BJ (cell line): ENCODE measurements around the gene CCDC141. TPM values are rescaled to one million over a fixed set of nuclear protein-coding genes. Genes with fewer than 3 reads are reported as not detected.

Experiments used
- CTCF ChIA-PET: fragments of 350-600 bp; formaldehyde crosslinking; extraction: SDS; loops from one replicate; lab custom pipeline; 2021; ENCODE audit warnings: antibody characterized with exemption, inconsistent platforms; lab: Yijun Ruan, JAX
- POLR2A ChIA-PET: fragments of 300-600 bp; sonication (Branson Sonifier 250); formaldehyde crosslinking; extraction: SDS; loops from one replicate; lab custom pipeline; 2021; ENCODE audit warnings: antibody characterized with exemption; lab: Charles Lee
- DNase-seq: peaks from one replicate; pipeline ENCODE4 v3.0.0-alpha.2; 2011; ENCODE audit warnings: low read depth
- H3K27me3 ChIP-seq: 2 replicates; pipeline ENCODE4 v1.6.0; 2011; ENCODE audit warnings: low read length; ENCODE audit not compliant: control insufficient read depth, insufficient read depth
- H3K36me3 ChIP-seq: 2 replicates; pipeline ENCODE4 v1.5.1; 2011; ENCODE audit warnings: low read length; ENCODE audit not compliant: control insufficient read depth, insufficient read depth
- H3K4me3 ChIP-seq: 2 replicates; pipeline ENCODE4 v1.5.1; 2011; ENCODE audit warnings: low read depth, mild to moderate bottlenecking, control low read depth, low read length
- polyA plus RNA-seq: library from polyadenylated mRNA; depleted of rRNA; stranded (reverse); fragments of >200 nt; gene quantifications from 2 replicates; pipeline ENCODE4 v1.2.3, GENCODE V29; 2011
- TF ChIP-seq, protein P1 (sequence below): IDR thresholded peaks from 2 replicates; pipeline ENCODE4 v1.5.1; 2011; ENCODE audit warnings: low read depth, mild to moderate bottlenecking, control low read depth, inconsistent platforms, low read length, moderate library complexity; ENCODE audit not compliant: insufficient read depth

CCDC141 gene
- polyA plus RNA-seq, 1 experiment: not detected

DNA sequence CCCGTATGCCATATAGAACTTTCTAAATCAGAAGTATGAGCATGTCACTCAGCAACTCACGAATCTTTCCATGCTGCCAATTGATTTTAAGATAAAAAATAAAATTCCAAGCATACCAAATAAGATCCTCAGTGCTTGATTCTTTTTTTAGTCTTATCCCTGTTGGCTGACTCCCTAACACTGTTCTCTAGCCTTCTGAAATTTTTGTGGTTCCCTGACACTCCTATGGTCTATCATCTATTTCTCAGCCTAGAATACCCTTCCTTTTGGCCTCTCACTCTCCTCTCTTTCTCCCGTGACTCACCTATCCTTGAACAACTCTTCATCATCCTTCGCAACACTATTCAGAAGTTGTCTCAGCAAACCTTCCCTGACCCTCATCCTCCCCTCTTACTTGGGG is 50.5 kb downstream of the CCDC141 start:
- TF ChIP-seq, protein P1, sequence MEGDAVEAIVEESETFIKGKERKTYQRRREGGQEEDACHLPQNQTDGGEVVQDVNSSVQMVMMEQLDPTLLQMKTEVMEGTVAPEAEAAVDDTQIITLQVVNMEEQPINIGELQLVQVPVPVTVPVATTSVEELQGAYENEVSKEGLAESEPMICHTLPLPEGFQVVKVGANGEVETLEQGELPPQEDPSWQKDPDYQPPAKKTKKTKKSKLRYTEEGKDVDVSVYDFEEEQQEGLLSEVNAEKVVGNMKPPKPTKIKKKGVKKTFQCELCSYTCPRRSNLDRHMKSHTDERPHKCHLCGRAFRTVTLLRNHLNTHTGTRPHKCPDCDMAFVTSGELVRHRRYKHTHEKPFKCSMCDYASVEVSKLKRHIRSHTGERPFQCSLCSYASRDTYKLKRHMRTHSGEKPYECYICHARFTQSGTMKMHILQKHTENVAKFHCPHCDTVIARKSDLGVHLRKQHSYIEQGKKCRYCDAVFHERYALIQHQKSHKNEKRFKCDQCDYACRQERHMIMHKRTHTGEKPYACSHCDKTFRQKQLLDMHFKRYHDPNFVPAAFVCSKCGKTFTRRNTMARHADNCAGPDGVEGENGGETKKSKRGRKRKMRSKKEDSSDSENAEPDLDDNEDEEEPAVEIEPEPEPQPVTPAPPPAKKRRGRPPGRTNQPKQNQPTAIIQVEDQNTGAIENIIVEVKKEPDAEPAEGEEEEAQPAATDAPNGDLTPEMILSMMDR: no peak
- ChIA-PET CTCF (no interaction called here), POLR2A (no interaction called here)
- no peak overlapping the region for H3K4me3 ChIP-seq
- H3K36me3 ChIP-seq: no peaks in the 10 kb centered on the region
- no peaks in the 10 kb centered on the region for H3K27me3 ChIP-seq
- no peak for DNase-seq

DNA sequence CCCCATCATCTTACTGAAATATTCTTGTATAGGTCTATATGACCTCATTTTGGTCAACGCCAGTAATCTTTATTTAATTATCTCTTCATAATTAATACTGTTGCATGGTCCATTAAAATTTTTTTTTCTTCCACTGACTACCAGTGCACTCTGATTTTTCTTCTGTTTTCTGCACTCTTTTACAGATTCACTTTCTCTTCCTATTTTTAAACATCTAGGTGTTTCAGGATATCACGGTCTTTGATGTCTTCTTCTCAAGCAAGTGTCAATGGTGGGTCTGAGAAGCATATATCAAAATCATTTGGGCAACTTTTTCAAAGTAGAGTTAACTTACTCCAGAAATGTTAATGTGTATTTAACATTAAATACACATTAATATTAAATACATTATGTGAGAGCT is 51.4 kb downstream of the CCDC141 start:
- Histone ChIP-seq H3K4me3 (no peak overlapping the region), H3K27me3 (no peaks in the 10 kb centered on the region), H3K36me3 (no peaks in the 10 kb centered on the region)
- POLR2A ChIA-PET: no interaction called here
- CTCF ChIA-PET: no interaction called here
- DNase-seq: no peak
- TF ChIP-seq, protein P1: no peak

DNA sequence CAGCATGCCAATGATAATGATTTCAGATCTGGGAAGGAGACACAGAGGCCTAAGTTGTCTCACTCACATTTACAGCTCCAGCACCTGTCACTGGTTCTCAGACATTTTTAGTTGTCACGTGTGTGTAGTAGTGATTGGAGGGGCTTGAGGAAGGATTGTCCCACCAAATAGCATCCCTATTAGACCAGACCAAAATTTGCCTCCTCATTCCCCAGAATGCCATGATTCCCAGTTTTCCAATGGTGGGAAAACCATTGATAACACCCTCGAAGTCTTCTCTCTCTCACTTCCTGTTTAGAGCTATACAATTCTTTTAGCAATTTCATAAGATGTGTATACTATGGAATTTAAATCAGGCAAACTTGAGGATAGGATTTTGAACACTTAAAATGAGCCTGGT is 52.5 kb downstream of the CCDC141 start:
- TF ChIP-seq, protein P1: no peak
- ChIA-PET POLR2A (no interaction called here), CTCF (no interaction called here)
- H3K27me3 ChIP-seq: no peaks in the 10 kb centered on the region
- no peak for DNase-seq
- H3K36me3 ChIP-seq: no peaks in the 10 kb centered on the region
- H3K4me3 ChIP-seq: no peak overlapping the region

DNA sequence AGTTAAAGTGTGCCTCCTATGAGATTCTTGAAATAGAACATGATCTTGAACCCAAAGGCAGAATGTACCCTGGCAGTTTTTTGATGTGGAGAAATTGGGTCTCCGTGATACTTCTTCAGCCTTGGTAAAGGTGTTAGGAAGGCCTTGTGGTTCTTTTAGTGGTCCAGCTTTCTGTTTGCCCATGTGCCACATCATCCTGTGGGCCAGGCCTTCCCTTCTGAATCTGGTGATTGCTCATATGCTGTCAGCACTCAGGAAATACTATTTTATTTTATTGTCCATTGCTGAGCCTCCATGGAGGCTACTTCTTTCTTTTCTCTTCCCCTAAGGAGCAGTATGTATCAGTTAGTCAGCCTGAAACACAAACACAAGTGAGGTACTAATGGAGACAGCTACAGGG is 52.9 kb downstream of the CCDC141 start:
- no peak for DNase-seq
- Histone ChIP-seq H3K4me3 (no peak overlapping the region), H3K27me3 (no peaks in the 10 kb centered on the region), H3K36me3 (no peaks in the 10 kb centered on the region)
- CTCF ChIA-PET: no interaction called here
- POLR2A ChIA-PET: no interaction called here
- TF ChIP-seq, protein P1: no peak

DNA sequence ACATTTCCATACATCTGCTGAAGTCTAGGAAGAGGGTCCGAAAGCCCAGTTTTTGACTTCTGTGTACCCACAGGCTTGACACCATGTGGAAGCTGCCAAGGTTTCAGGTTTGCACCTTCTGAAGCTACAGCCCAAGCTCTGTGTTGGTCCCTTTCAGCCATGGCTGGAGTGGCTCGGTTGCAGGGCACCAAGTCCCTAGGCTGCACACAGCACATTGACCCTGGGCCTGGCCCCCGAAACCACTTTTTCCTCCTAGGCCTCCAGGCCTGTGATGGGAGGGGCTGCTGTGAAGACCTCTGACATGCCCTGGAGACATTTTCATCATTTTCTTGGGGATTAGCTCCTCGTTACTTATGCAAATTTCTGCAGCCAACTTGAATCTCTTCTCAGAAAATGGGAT is 55.7 kb downstream of the CCDC141 start:
- POLR2A ChIA-PET: no interaction called here
- DNase-seq: no peak
- H3K27me3 ChIP-seq: no peaks in the 10 kb centered on the region
- H3K36me3 ChIP-seq: no peaks in the 10 kb centered on the region
- TF ChIP-seq, protein P1: no peak
- CTCF ChIA-PET: no interaction called here
- H3K4me3 ChIP-seq: no peak overlapping the region
